ENCODE results near the gene HEPN1.

DNA sequence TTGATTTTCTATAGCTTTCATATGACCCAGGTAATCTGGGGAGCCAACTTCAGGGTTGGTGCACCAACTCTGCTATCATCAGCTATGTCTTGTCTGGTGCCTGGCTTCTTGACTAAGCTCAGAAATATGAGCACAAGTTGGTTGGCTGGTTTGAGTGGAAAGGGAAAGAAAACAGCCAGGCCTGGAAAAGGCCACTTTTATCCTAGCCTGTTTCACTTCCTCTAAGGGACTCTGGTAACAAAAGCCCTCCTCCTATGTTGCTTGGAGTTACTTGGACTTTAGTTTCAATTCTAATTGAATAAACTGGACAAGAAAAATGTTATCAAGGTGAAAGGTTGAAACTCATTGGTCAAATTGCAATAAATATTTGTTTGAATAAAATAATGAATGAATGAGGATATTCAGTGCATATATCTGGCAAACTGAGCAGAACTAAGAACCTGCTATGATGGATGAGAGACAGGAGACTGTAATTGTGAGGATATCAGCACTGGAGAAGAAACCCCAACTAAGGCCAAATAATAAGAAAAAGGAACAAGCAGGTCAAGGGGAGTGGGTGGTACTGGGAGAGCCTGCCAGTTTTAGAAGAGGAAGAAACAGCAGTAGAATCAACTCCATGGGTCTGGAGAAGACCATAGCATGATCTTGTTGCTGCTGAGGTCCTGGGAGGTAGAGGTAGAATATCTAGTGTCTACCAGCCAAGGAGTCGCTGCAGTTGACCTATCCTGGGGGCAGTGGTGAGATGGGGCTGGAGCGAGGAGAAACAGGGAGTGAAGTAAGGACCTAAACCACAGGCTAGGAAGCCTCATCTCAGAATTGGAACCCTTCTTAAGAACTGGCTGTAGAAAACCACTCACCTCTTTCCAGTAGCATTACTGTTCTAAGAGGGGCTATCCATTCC, 29.6 kb upstream of the HEPN1 start:
- TF ChIP-seq CTCF (IDR thresholded peaks at IDR 0.05) (no peak), POLR2AphosphoS5 (IDR thresholded peaks at IDR 0.05) (no peak)

Data from prostate gland (tissue), 2 donors.